Activated CD8-positive, alpha-beta T cell treated with anti-CD3 and anti-CD28 coated beads for 36 hours (primary cell): ENCODE measurements around the gene DMKN. TPM values are rescaled to one million over a fixed set of nuclear protein-coding genes. Genes with fewer than 3 reads are reported as not detected.

Experiments
- ATAC-seq: fragments of 200-7000 bp; cut with Tn5 transposase; one replicate; pipeline ENCODE4 v1.10.0; 2021; ENCODE audit warnings: mild to moderate bottlenecking, moderate library complexity
- CTCF ChIA-PET: fragments of 350-600 bp; sonication (Branson Sonifier 250); formaldehyde crosslinking; loops from one replicate; lab custom pipeline; 2021; ENCODE audit warnings: antibody characterized with exemption; lab: Charles Lee
- POLR2A ChIA-PET: fragments of 350-600 bp; sonication (Branson Sonifier 250); formaldehyde crosslinking; loops from one replicate; lab custom pipeline; 2021; ENCODE audit warnings: antibody characterized with exemption; lab: Charles Lee
- DNase-seq: peaks from one replicate; pipeline ENCODE4 v3.0.0-alpha.2; 2020
- H3K27ac Mint-ChIP-seq: one replicate; pipeline ENCODE4 v1.8.0; 2021; ENCODE audit warnings: mild to moderate bottlenecking, mixed read lengths
- H3K27me3 Mint-ChIP-seq: one replicate; pipeline ENCODE4 v1.8.0; 2021; ENCODE audit warnings: mixed read lengths
- H3K36me3 Mint-ChIP-seq: one replicate; pipeline ENCODE4 v1.8.0; 2021; ENCODE audit warnings: low read depth, mixed read lengths
- H3K4me1 Mint-ChIP-seq: one replicate; pipeline ENCODE4 v1.8.0; 2021; ENCODE audit warnings: low read depth, mixed read lengths
- H3K4me3 Mint-ChIP-seq: one replicate; pipeline ENCODE4 v1.8.0; 2021; ENCODE audit warnings: mild to moderate bottlenecking, moderate library complexity, mixed read lengths
- H3K9me3 Mint-ChIP-seq: one replicate; pipeline ENCODE4 v1.8.0; 2021; ENCODE audit warnings: mixed read lengths
- intact Hi-C: fragments of 100-400 bp; cut with micrococcal nuclease; formaldehyde crosslinking; loops from one replicate; pipeline ENCODE4 v1.10.0; 2022
- total RNA-seq, 2 experiments: library from RNA; stranded (reverse); gene quantifications; one replicate each; pipeline ENCODE4 v1.2.3, GENCODE V29; 2021
- TF ChIP-seq, protein P1 (sequence below): fragments of 200-600 bp; IDR thresholded peaks from one replicate; pipeline ENCODE4 v1.8.0; 2022; ENCODE audit warnings: antibody characterized with exemption, mild to moderate bottlenecking

The DMKN gene
- total RNA-seq, 2 experiments from 2014 or later: 0.68 to 1.1 TPM

DNA sequence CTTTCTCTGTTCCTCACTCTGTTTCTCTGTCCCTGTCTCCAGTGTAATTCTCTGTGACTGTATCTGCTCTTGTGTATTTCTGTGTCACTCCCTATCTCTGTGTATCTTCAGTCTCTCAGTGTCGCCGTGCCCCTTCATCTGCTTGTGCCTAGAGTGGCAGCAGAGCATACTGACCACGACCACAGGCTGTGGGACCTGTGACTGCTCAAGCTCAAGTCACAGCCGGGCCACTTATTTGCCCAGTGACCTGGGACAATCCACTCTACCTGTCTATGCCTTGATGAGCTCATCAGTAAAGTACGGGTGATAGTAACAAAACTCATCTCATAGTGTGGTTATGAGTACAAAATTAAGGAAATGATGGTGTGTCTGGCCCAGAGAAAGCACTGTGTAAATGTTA is 40.6 kb upstream of the DMKN start:
- no peak overlapping the region for H3K27ac Mint-ChIP-seq
- ATAC-seq (no peak), DNase-seq (no peak)
- peaks cover 13% of the 10 kb centered on the region for H3K27me3 Mint-ChIP-seq
- H3K36me3 Mint-ChIP-seq: peaks cover 6% of the 10 kb centered on the region
- ChIA-PET CTCF (no interaction called here), POLR2A (no interaction called here)
- TF ChIP-seq, protein P1, sequence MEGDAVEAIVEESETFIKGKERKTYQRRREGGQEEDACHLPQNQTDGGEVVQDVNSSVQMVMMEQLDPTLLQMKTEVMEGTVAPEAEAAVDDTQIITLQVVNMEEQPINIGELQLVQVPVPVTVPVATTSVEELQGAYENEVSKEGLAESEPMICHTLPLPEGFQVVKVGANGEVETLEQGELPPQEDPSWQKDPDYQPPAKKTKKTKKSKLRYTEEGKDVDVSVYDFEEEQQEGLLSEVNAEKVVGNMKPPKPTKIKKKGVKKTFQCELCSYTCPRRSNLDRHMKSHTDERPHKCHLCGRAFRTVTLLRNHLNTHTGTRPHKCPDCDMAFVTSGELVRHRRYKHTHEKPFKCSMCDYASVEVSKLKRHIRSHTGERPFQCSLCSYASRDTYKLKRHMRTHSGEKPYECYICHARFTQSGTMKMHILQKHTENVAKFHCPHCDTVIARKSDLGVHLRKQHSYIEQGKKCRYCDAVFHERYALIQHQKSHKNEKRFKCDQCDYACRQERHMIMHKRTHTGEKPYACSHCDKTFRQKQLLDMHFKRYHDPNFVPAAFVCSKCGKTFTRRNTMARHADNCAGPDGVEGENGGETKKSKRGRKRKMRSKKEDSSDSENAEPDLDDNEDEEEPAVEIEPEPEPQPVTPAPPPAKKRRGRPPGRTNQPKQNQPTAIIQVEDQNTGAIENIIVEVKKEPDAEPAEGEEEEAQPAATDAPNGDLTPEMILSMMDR: no peak
- H3K4me3 Mint-ChIP-seq: no peak overlapping the region
- intact Hi-C loops: no loop called here
- H3K9me3 Mint-ChIP-seq: no peaks in the 10 kb centered on the region
- H3K4me1 Mint-ChIP-seq: peaks cover 11% of the 10 kb centered on the region

DNA sequence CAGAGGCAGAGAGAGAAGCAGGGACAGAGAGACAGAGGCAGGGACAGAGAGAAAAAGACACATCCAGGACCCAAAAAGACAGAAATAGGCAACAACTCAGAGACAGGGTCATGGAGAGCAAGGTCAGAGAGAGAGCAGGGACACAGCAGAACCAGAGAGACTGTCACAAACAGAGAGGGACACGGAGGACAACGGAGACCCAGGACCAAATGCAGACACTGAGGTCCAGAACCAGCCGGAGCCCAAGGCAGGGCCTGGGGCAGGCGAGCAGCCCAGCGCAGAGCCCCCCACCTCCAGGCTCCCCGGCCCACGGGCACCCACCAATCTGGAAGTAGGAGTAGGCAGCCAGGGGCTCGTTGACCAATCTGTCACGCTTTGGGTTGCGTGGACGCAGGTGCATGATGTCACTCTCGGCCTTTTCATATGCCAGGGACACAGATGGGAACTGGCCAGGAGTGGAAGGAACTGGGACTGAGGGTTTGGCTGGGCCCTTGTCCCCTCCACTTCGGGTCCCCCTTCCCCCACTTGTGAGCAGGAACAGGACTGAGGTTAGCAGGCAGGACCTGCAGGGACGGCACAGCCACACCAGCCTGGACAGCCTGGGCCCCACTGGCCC is 40.0 kb upstream of the DMKN start:
- ATAC-seq (no peak), DNase-seq (no peak)
- peaks cover 9% of the 10 kb centered on the region for H3K27me3 Mint-ChIP-seq
- H3K36me3 Mint-ChIP-seq: peaks cover 9% of the 10 kb centered on the region
- no peaks in the 10 kb centered on the region for H3K9me3 Mint-ChIP-seq
- no peak overlapping the region for H3K4me3 Mint-ChIP-seq
- H3K4me1 Mint-ChIP-seq: peaks cover 14% of the 10 kb centered on the region
- ChIA-PET CTCF (no interaction called here), POLR2A (no interaction called here)
- intact Hi-C loops: no loop called here
- no peak overlapping the region for H3K27ac Mint-ChIP-seq
- TF ChIP-seq, protein P1: no peak

DNA sequence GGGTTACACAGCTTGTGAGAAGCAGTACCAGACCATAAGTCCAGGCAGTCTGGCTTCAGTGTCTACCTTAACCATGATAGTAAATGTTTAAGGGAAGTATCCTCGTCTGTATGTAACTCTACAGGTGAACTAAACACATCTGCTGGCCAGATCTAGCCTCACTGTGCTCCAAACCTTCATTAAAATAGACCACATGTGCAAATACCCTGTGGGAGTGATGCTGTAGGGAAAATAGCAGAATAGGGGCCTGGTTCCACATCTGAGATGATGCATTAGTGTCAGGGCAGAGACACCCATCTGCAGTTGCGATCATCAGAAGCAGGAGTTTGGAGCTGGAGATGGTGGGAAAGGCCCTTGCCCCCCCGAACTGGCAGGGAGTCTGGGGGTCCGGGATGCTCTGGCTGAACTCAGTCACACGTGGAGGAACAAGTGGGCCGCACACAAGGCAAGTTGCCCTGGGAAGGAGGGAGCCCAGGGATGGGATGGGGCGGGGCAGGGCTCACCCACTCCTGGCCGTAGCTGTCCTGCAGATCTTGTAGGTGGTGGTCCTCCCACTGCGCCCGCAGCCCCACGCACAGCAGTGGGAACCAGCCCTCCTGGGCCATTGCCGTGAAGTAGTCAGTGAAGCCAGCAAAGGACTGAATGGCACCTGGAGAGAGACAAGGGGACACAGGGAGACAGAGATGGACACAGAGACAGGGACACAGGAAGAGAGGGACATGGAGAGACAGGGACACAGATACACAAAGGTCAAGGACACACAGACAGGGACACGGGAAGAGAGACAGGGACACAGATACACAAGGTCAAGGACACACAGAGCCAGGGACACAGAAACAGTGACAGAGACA is 39.3 kb upstream of the DMKN start:
- peaks cover 6% of the 10 kb centered on the region for H3K27me3 Mint-ChIP-seq
- peaks cover 15% of the 10 kb centered on the region for H3K4me1 Mint-ChIP-seq
- no peak for DNase-seq
- TF ChIP-seq, protein P1: no peak
- H3K4me3 Mint-ChIP-seq: no peak overlapping the region
- intact Hi-C loops: no loop called here
- ATAC-seq: no peak
- no peaks in the 10 kb centered on the region for H3K9me3 Mint-ChIP-seq
- H3K27ac Mint-ChIP-seq: no peak overlapping the region
- ChIA-PET POLR2A (no interaction called here), CTCF (no interaction called here)
- H3K36me3 Mint-ChIP-seq: peaks cover 11% of the 10 kb centered on the region

DNA sequence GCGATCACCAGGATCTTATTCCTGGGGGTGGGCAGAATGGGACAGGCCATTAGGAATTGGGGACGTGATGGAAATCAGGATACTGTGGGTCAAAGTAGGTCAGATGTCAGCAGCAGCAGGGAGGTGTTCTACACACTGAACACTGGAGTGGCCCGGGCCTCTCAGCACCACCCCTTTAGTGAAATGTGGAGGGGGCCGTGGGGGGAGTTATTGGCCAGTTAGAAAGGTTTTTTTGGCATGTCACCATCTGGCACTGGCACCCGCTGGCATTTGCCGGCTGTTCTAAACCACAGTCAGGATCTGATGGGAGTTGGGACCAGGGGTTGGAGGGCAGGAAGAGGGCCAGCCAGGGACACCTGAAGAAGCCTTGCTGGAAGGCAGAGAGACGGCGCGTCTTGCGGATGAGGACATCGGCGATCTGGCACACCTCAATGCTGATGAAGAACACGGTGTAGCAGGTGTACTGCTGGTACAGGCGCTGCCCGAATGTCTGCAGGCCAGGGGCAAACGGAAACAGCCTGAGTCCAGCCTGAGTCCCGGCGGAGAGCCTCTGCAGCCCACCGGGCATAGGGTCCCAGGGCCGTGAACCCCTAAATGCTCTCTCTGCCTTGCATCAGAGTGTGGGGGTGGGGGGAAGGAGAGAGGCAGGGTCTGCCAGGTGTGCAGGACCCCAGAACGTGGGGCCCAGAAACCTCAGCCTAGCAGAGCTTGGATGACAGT is 37.8 kb upstream of the DMKN start:
- TF ChIP-seq, protein P1: no peak
- H3K4me1 Mint-ChIP-seq: peaks cover 25% of the 10 kb centered on the region
- peaks cover 26% of the 10 kb centered on the region for H3K36me3 Mint-ChIP-seq
- no peak for DNase-seq
- no peaks in the 10 kb centered on the region for H3K27me3 Mint-ChIP-seq
- ChIA-PET CTCF (no interaction called here), POLR2A (no interaction called here)
- ATAC-seq: no peak
- no peak overlapping the region for H3K27ac Mint-ChIP-seq
- intact Hi-C loops: no loop called here
- H3K4me3 Mint-ChIP-seq: no peak overlapping the region
- no peaks in the 10 kb centered on the region for H3K9me3 Mint-ChIP-seq
